HG03159 (cell line): ENCODE results near the gene STK10.
A peak's percentile ranks its signal among the peaks of the same experiment; 100 is the strongest.

Experiments
- ATAC-seq: cut with Tn5 transposase; IDR thresholded peaks from one replicate; pipeline ENCODE4 v1.9.1; 2021; ENCODE audit warnings: mild to moderate bottlenecking, moderate library complexity; ENCODE audit not compliant: unreplicated experiment

STK10 gene

DNA sequence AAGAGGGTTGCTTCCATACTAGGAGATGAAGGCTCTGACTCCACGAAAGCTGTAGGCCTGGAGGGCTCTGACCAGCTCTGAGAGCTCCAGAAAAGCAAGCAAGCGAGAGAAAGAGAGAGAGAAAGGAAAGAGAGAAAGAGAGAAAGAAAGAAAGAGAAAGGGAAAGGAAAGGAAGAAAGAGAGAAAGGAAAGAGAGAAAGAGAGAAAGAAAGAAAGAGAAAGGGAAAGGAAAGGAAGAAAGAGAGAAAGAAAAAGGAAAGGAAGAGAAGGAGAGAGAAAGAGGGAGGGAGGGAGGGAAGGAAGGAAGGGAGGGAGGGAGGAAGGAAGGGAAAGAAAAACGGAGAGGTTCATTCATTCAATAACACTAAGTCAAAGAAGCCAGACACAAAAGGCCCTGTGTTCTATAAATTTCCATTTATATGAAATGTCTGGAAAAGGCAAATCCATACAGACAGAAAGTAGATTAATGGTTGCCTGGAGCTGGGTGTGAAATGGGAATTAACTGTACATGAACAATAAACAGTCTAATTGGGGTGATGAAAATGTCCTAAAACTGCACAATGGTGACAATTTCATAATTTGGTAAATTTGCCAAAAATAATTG is 1.8 kb upstream of the STK10 start:
- ATAC-seq = no peak

GRCh38 chr5:172188893-172189692 is 1.1 kb upstream of the STK10 start:
- ATAC-seq = no peak

- peak; percentile 22 for ATAC-seq
Measured at GRCh38 chr5:172187118-172188032, 649 bp downstream of the STK10 start.

DNA sequence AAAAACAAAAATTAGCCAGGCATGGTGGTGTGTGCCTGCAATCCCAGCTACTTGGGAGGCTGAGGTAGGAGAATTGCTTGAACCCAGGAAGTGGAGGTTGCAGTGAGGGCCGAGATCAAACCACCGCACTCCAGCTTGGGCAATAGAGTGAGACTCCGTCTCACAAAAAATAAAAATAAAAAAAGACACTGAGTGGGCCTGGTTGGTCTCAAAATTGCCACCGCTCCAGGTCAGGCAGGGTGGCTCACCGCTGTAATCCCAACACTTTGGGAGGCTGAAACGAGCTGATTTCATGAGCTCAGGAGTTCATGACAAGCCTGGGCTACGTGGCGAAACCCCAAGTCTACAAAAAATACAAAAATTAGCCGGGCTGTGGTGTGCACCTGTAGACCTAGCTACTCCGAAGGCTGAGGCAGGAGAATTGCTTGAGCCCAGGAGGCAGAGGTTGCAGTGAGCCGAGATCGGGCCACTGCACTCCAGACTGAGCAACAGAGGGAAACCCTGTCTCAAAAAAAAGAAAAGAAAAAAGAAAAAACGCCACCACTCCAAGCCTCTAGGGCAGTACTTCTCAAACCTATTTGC is 1.8 kb downstream of the STK10 start:
- no peak for ATAC-seq

DNA sequence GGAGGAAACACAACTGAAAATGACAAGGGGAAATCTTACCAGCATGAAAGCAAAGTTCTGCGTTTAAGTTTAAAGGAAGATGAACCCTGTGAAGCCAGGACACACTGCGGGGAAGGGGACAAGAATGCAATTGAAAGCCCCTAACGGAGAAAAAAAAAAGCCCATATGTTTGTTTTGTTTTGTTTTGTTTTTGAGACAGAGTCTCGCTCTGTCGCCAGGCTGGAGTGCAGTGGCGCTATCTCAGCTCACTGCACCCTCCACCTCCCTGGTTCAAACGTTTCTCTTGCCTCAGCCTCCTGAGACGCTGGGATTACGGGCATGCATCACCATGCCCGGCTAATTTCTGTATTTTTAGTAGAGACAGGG is 2.9 kb downstream of the STK10 start:
- no peak for ATAC-seq

GRCh38 chr5:172183881-172184280 is 4.1 kb downstream of the STK10 start:
- ATAC-seq = no peak

DNA sequence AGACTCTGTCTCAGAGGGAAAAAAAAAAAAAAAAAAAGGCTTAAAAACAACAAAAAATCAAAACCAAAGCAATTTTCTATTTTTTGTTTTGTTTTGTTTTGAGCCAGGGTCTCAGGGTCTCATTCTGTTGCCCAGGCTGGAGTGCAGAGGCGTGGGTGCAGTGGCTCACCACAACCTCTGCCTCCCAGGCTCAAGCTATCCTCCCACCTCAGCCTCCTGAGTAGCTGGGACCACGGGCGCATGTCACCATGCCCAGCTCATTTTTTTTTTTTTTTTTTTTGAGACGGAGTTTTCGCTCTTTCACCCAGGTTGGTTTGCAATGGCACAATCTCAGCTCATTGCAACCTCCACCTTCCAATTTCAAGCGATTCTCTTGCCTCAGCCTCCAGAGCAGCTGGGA is 5.7 kb downstream of the STK10 start:
- no peak for ATAC-seq

GRCh38 chr5:172180936-172181335 is 7.1 kb downstream of the STK10 start:
- no peak for ATAC-seq

GRCh38 chr5:172178991-172179989 is 8.7 kb downstream of the STK10 start:
- peak; percentile 34 for ATAC-seq

- no peak for ATAC-seq
Measured at GRCh38 chr5:172178301-172178987, 9.6 kb downstream of the STK10 start.

DNA sequence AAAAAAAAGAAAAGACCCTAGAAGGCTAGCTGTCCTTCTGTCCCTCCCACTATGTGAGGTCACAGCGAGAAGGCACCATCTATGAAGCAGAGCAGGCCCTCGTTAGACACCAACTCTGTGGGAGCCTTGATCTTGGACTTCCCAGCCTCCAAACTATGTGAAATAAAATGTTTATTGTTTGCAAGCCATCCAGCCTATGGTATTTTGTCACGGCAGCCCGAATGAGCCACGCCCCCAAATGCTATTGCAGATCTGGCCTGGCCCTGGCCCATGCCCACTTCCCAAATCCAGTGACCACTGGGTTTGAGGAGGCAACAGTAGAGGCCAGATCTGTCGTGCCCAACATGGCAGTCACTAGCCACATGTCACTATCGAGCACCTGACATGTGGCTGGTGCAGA is 10.8 kb downstream of the STK10 start:
- no peak for ATAC-seq

GRCh38 chr5:172175263-172175719 is 12.7 kb downstream of the STK10 start:
- peak; percentile 40 for ATAC-seq

- no peak for ATAC-seq
Measured at GRCh38 chr5:172173564-172174153, 14.4 kb downstream of the STK10 start.

DNA sequence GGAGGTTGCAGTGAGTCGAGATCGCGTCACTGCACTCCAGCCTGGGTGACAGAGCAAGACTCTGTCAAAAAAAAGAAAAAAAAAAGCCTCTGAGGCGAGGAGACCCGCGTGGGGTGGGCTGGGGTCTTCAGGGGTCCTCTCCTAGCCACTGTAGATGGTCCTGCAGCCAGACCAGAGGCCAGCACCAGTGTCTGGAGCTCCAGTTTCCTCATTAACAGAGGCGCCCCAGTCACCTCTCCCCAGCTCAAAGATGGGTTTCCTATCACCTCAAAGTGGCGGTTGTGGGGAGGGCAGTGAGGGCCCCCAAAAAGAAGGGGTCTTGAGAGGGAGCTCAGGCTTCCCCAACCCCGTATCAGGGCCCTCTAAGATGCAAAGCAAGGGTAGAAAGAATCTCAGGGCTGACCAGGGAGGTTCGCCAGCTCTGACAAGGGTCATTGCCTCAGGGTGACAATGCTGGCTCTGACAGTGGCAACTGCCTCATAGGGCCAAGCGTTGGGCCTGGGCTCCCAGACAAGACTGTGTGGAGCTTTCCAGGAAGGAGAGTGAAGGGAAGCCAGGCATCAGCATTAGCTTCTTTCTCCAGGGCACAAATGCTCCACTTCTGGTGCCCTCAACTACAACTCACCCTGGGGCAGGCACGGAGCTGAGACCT is 15.0 kb downstream of the STK10 start:
- no peak for ATAC-seq

- ATAC-seq = no peak
Measured at GRCh38 chr5:172171118-172171517, 16.9 kb downstream of the STK10 start.

DNA sequence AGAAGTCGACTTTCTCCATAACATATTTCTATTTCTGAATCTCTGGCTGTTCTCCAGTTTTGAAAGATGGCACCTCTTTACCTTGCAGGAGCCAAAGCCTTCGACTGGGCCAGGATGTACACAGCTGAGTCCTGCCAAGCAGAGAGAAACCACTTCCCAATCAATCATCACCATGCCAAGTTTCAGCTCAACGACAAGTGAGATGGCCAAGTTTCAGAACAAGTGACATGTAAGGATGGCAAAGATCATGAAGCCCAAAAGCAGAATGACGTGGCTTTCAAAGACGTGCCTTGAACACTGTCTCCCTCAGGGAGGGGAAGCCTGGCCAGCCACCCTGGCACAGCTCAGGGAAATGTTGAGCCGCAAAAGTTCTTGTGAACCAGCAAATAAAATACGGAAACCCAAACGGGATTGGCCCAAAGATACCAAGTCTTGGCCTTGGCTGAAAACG is 17.7 kb downstream of the STK10 start:
- no peak for ATAC-seq

- ATAC-seq = no peak
Measured at GRCh38 chr5:172169216-172169615, 18.8 kb downstream of the STK10 start.

DNA sequence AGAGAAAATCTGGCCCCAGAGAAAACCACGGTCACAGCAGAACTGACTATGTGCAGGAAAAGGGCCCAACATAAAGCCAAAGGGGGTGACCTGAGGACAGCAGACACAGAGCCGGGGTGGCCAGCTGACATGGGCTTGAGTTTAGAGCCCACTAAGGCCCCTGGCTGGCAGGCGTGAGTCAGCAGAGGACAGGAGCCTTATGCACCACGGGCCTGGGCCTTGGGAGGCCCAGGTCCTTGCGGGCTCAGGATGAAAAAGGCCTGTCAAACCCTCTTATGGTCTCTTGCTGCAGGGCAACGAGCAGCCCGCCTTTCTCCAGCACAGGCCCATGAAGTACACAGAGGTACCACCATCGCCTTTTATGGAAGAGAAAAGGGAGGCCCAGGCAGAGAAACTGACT is 19.7 kb downstream of the STK10 start:
- no peak for ATAC-seq
